GM12878 (cell line): ENCODE measurements around the gene DMBX1. TPM values are rescaled to one million over a fixed set of nuclear protein-coding genes. Genes with fewer than 3 reads are reported as not detected.

Source experiments
- BACH1 ChIP-seq: fragments of 450-650 bp; IDR thresholded peaks from 2 replicates; pipeline ENCODE4 v1.6.1; 2017; ENCODE audit warnings: mild to moderate bottlenecking, borderline replicate concordance
- DPF2 ChIP-seq: fragments of 450-650 bp; IDR thresholded peaks from 2 replicates; pipeline ENCODE4 v1.6.1; 2017; ENCODE audit warnings: mild to moderate bottlenecking
- SIX5 ChIP-seq: IDR thresholded peaks from 2 replicates; pipeline ENCODE4 v1.6.1; 2011; ENCODE audit warnings: mild to moderate bottlenecking, low read depth, low read length, moderate library complexity; ENCODE audit not compliant: severe bottlenecking
- SUPT20H ChIP-seq: IDR thresholded peaks from 2 replicates; pipeline ENCODE4 v1.6.1; 2011; ENCODE audit warnings: low read depth, mild to moderate bottlenecking, low read length, moderate library complexity, borderline replicate concordance; ENCODE audit not compliant: control insufficient read depth
- ZBTB11 ChIP-seq: fragments of 450-650 bp; formaldehyde crosslinking; IDR thresholded peaks from 2 replicates; pipeline ENCODE4 v1.5.0; 2022; ENCODE audit warnings: mild to moderate bottlenecking, missing genetic modification characterization
- ZNF592 ChIP-seq: fragments of 450-650 bp; IDR thresholded peaks from 2 replicates; pipeline ENCODE4 v1.6.1; 2017; ENCODE audit warnings: mild to moderate bottlenecking, moderate library complexity
- polyA plus RNA-seq, 11 experiments: library from polyadenylated mRNA; depleted of rRNA in 4 of 11; unstranded in 6 of 11; stranded (reverse) in 5 of 11; fragments of >200 nt; fragmentation: Nextera tagmentation in 4 of 11; fragmentation: Illumina TruSeq in 1 of 11; extraction: Ambion mirVana in 4 of 11; extraction: Trizol in 1 of 11; gene quantifications; 1 replicate in 1 of 11; 2 replicates in 10 of 11; pipeline versions ENCODE4 v1.2.1 to v1.2.3, GENCODE V29; 2011 to 2016; ENCODE audit warnings: inconsistent platforms in 2 of 11, missing spikeins in 2 of 11, low read depth in 1 of 11
- total RNA-seq, 4 experiments: library from RNA; depleted of rRNA in 3 of 4; stranded (reverse); fragments of >200 nt in 3 of 4; fragmentation: Illumina TruSeq in 1 of 4; extraction: Trizol in 1 of 4; gene quantifications; 2 replicates each; pipeline versions ENCODE4 v1.2.1 to v1.2.3, GENCODE V29; 2013 to 2021

Gene DMBX1
- total and polyA plus RNA-seq, 10 of the 15 experiments (the other 5 are each of a cell fraction or from before 2014, with no cell fraction given), result 0.03 TPM; not detected in 9

DNA sequence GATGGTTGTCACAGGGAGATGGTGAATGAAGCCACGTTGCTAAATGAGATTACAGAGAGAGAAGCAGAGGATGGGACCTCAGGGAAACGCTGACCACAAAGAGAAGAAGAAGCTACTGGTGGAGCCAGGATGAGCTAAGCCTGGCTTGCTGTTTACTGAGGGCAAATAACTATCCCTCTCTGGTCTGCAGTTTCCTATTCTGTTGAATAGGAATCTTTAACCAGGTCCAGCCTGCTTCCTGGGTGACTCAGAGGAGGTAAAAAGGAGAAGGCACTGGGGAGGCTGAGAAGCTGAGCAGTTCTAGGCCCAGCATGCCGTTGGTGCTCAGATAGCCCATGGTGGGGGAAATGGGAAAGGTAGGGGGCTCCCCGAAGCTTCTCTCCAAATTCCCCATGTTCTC, 29.6 kb downstream of the DMBX1 start (continued):
- TF ChIP-seq ZBTB11 (CRISPR knock-in tag) (no peak), ZNF592 (no peak), SIX5 (no peak), BACH1 (no peak), SUPT20H (no peak), DPF2 (no peak)
